ENCODE measurements around the gene CGN.

The CGN gene

DNA sequence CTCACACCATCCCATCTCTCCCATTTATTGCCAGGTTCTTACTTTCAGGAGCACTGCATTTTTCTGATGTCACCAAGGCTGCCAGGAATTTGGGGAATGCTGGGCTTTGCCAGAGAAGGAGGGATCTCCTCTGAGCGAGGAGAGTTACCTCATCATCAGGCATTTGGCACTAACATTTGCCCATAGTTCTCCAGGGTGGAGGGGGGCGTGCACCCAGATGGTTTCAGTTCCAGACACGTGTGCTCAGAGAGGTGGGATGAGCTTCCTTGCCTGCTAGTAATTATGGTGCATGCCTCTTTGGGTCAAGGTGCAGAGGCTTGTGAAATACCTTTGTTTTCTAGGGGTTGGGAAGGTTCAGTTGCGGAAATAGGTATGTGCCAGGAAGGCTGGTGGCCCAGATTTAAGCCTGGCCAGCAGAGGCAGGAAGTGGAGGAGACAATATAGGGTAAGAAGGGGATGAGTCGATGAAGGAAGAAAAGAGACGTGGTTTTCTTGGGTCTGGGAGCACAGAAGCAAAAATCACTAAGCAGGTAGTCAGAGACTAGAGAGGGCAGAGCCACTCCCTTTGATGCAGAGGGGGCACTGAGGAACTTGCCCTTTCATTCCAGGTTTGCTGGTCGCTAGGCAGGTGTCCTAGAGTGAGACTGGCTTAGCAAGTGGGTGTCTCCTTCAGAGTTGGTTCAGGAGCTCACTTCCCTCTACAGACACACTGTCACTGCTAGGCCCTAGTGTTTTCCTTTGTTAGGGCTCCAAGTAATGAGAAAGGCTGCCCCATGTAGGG lies 36.1 kb downstream of the CGN start:
- no peak for DNase-seq (ENCODE audit: low read depth)
- H3K4me3 ChIP-seq (ENCODE audit: low read depth, low read length), result no peak overlapping the region
- TF ChIP-seq MYC (IDR thresholded peaks at IDR 0.05; ENCODE audit: low read depth, low read length), result no peak
- TF ChIP-seq MAX (IDR thresholded peaks at IDR 0.05; ENCODE audit: low read depth, low read length), result no peak
- TF ChIP-seq, protein P1, sequence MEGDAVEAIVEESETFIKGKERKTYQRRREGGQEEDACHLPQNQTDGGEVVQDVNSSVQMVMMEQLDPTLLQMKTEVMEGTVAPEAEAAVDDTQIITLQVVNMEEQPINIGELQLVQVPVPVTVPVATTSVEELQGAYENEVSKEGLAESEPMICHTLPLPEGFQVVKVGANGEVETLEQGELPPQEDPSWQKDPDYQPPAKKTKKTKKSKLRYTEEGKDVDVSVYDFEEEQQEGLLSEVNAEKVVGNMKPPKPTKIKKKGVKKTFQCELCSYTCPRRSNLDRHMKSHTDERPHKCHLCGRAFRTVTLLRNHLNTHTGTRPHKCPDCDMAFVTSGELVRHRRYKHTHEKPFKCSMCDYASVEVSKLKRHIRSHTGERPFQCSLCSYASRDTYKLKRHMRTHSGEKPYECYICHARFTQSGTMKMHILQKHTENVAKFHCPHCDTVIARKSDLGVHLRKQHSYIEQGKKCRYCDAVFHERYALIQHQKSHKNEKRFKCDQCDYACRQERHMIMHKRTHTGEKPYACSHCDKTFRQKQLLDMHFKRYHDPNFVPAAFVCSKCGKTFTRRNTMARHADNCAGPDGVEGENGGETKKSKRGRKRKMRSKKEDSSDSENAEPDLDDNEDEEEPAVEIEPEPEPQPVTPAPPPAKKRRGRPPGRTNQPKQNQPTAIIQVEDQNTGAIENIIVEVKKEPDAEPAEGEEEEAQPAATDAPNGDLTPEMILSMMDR (IDR thresholded peaks at IDR 0.05; ENCODE audit: low read depth, low read length), result no peak
- no peak for TF ChIP-seq POLR2A (IDR thresholded peaks at IDR 0.05; ENCODE audit: extremely low read depth, insufficient read length)

DNA sequence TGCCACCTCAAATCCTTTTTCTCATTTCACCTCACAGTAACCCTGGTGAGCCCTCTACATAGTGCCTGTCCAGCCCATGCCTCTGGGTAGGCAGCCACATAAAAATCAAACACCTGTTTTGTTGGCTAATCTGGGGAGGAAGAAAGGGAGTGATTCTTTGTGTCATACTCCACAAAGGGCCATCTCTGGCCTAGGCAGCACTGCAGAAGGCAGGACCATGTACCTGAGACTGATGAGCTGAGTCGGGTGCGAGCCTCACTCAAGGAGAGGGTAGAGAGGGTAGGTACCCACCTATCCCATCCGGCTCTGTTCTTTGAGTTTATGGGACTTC lies 36.7 kb downstream of the CGN start:
- DNase-seq (ENCODE audit: low read depth), result no peak
- H3K4me3 ChIP-seq (ENCODE audit: low read depth, low read length), result no peak overlapping the region
- no peak for TF ChIP-seq POLR2A (IDR thresholded peaks at IDR 0.05; ENCODE audit: extremely low read depth, insufficient read length)
- TF ChIP-seq MYC (IDR thresholded peaks at IDR 0.05; ENCODE audit: low read depth, low read length), result no peak
- no peak for TF ChIP-seq MAX (IDR thresholded peaks at IDR 0.05; ENCODE audit: low read depth, low read length)
- TF ChIP-seq, protein P1 (IDR thresholded peaks at IDR 0.05; ENCODE audit: low read depth, low read length), result no peak

GRCh38 chr1:151549199-151549598 lies 38.0 kb downstream of the CGN start:
- no peak overlapping the region for H3K4me3 ChIP-seq (ENCODE audit: low read depth, low read length)
- no peak for TF ChIP-seq POLR2A (IDR thresholded peaks at IDR 0.05; ENCODE audit: extremely low read depth, insufficient read length)
- no peak for TF ChIP-seq MAX (IDR thresholded peaks at IDR 0.05; ENCODE audit: low read depth, low read length)
- no peak for TF ChIP-seq MYC (IDR thresholded peaks at IDR 0.05; ENCODE audit: low read depth, low read length)
- TF ChIP-seq, protein P1 (IDR thresholded peaks at IDR 0.05; ENCODE audit: low read depth, low read length), result no peak
- no peak for DNase-seq (ENCODE audit: low read depth)

GRCh38 chr1:151553659-151554058 lies 42.5 kb downstream of the CGN start:
- no peak overlapping the region for H3K4me3 ChIP-seq (ENCODE audit: low read depth, low read length)
- TF ChIP-seq MAX (IDR thresholded peaks at IDR 0.05; ENCODE audit: low read depth, low read length) (no peak), POLR2A (IDR thresholded peaks at IDR 0.05; ENCODE audit: extremely low read depth, insufficient read length) (no peak), MYC (IDR thresholded peaks at IDR 0.05; ENCODE audit: low read depth, low read length) (no peak)
- TF ChIP-seq, protein P1 (IDR thresholded peaks at IDR 0.05; ENCODE audit: low read depth, low read length), result no peak
- no peak for DNase-seq (ENCODE audit: low read depth)

DNA sequence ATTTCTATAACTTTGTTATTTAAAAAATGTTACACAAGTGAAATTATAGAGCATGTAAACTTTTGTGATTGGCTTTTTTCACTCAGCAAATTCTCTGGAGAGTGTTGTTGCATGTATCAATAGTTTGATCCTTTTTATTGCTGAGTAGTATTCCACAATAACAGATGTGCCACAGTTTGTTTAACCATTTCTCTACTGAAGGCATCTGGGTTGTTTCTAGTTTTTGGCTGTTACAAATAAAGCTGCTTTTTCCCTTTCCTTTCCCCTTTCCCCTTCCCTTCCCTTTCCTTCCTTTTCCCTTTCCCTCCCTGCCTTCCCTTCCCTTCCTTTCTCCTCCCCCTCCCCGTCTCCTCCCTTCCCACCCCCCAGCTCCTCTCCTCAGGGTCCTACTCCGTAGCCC lies 44.9 kb downstream of the CGN start:
- no peak for DNase-seq (ENCODE audit: low read depth)
- TF ChIP-seq MYC (IDR thresholded peaks at IDR 0.05; ENCODE audit: low read depth, low read length) (no peak), MAX (IDR thresholded peaks at IDR 0.05; ENCODE audit: low read depth, low read length) (no peak), POLR2A (IDR thresholded peaks at IDR 0.05; ENCODE audit: extremely low read depth, insufficient read length) (no peak)
- TF ChIP-seq, protein P1 (IDR thresholded peaks at IDR 0.05; ENCODE audit: low read depth, low read length), result no peak
- no peak overlapping the region for H3K4me3 ChIP-seq (ENCODE audit: low read depth, low read length)
